ENCODE data around the gene METTL22. TPM values are rescaled to one million over a fixed set of nuclear protein-coding genes. Genes with fewer than 3 reads are reported as not detected.

The METTL22 gene
- total and polyA plus RNA-seq, 4 donors, result 39.6 to 49.7 (median 42.2) TPM

DNA sequence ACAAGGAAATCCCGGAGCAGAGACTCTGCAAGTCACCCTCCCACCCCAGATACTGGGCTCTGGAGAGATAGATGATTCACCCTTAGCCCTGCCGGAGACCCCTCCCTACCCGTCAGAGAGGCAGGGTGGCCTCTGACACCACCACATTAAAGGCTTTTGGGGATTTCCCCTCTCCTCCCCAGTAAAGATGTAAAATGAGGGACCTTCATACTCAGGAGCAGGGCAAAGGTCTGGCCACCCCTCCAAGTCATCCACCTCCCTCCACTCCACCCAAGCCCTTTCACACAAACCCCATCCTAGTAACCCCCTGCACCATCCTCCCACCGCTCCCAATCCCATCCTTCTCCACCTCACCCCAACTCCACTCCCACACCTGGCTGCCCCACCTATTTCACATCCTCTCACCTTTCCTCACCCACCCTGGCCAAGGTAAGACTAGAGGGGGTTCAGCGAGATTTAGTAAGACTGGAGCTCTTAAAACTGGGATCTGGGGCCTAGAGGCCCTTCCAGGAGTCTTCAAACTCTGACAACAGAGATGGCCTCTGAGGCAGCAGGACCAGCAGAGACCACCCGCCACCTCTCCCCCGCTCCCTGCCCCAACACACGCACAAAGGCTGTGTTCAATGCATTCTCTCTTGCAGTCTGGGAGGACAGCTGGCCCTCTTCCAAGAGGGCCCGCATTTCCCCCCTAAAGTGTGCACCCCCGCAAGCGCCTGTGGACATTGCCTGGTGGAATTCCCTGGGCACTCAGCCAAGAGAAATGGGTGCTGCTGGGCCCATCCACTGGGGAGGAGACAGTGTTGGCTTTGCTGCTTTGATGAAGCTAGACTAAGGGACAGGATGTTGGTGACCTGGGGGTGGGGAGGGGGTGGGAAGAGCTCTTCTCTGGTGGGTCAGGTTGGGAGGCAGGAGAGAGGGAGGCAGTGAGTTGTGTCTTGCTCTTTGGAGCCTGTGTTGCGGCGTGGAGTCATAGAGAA is 54.0 kb downstream of the METTL22 start:
- WGBS, 2 donors, result 63 to 70% methylated on average over 13 of the region's 13 CpGs
- H3K4me1 ChIP-seq (ENCODE audit: control insufficient read depth in 1 of 2, insufficient read depth in 2 of 2, low read length in 2 of 2), result no peaks in the 10 kb centered on the region
- H3K27me3 ChIP-seq (ENCODE audit: control insufficient read depth in 1 of 2, insufficient read depth in 2 of 2, low read length in 1 of 2), result no peaks in the 10 kb centered on the region
- H3K9me3 ChIP-seq (ENCODE audit: control insufficient read depth, low read length), result no peaks in the 10 kb centered on the region
- H3K36me3 ChIP-seq (ENCODE audit: control insufficient read depth in 1 of 2, insufficient read depth in 2 of 2, low read length in 1 of 2), result no peaks in the 10 kb centered on the region
- ATAC-seq (ENCODE audit: low FRiP score) (no peak), DNase-seq (no peak)
- intact Hi-C loops (cut with DNase I), result loop anchor here (2.0 to 10.0 kb wide), 2 partner anchors 55 to 119 kb away; partner anchors contain the start of genes METTL22 (in 1 of the 2), PMM2 (in 1 of the 2) and TMEM186 (in 1 of the 2)
- H3K4me3 ChIP-seq (ENCODE audit: low read length in 2 of 2), result peak overlapping the region in 1 of 2 donors; percentile 76
- H3K27ac ChIP-seq (ENCODE audit: low read depth in 1 of 2, low read length in 2 of 2), result no peak overlapping the region

DNA sequence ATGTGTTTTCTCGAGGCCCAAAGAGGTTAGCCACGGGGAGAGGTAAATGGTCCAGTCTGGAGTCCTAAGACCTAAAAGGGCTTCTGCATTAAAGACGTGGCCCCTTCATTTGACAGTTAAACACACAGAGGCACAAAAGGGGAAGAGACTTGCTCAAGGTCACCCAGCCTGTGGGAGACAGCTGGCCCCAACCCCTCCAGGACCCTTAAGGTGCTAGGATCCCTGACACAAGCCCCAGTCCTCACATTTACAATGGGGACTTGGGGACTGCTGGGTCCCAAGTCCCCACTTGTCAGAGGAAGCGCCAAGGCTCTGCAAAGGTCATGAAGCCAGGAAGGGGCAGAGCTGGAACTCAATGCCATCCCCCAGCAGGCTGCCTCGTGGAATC is 54.7 kb downstream of the METTL22 start:
- intact Hi-C loops (cut with DNase I), result loop anchor here in 1 of 2 donors (10.0 kb wide), 1 partner anchor 119 kb away; the partner anchor contains the start of genes PMM2 and TMEM186
- no peak for DNase-seq
- ATAC-seq (ENCODE audit: low FRiP score), result no peak
- no peaks in the 10 kb centered on the region for H3K27me3 ChIP-seq (ENCODE audit: control insufficient read depth in 1 of 2, insufficient read depth in 2 of 2, low read length in 1 of 2)
- H3K27ac ChIP-seq (ENCODE audit: low read depth in 1 of 2, low read length in 2 of 2), result no peak overlapping the region
- no peak overlapping the region for H3K4me3 ChIP-seq (ENCODE audit: low read length in 2 of 2)
- H3K36me3 ChIP-seq (ENCODE audit: control insufficient read depth in 1 of 2, insufficient read depth in 2 of 2, low read length in 1 of 2), result no peaks in the 10 kb centered on the region
- WGBS, 2 donors, result 80 to 83% methylated on average over 5 of the region's 5 CpGs
- H3K4me1 ChIP-seq (ENCODE audit: control insufficient read depth in 1 of 2, insufficient read depth in 2 of 2, low read length in 2 of 2), result no peaks in the 10 kb centered on the region
- no peaks in the 10 kb centered on the region for H3K9me3 ChIP-seq (ENCODE audit: control insufficient read depth, low read length)

DNA sequence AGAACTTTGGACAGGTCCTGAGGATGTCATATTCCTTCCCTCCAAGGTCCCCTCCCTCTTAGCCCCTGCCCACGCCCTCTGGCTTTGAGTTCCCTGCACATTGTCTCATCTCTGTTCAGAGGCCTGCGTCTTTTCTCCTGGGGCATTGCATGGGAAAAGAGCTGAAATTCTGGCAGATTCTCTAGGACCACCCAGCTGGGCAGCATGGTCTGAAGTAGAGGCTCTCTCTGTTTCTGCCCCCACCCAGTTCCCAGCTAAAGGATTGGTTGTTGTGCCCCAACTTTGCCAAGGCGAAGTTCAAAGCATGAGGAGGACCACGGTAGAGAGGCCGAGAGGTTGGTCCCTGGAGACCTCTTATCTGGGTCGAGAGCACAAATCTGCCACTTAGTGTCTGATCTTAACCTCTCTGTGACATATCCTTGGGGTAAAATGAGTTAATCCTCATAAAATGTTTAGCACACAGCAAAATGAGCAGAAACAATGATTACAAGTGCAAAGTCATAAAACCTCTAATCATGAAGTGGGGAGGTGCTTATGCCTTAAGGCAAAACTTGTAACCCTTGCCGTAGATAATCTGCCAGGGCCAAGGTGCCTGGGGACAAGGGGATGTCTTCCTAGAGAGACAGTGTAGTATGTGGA is 55.4 kb downstream of the METTL22 start:
- no peak overlapping the region for H3K27ac ChIP-seq (ENCODE audit: low read depth in 1 of 2, low read length in 2 of 2)
- no peaks in the 10 kb centered on the region for H3K36me3 ChIP-seq (ENCODE audit: control insufficient read depth in 1 of 2, insufficient read depth in 2 of 2, low read length in 1 of 2)
- intact Hi-C loops (cut with DNase I), result loop anchor here in 1 of 2 donors (10.0 kb wide), 1 partner anchor 118 kb away; the partner anchor contains the start of genes PMM2 and TMEM186
- no peak for ATAC-seq (ENCODE audit: low FRiP score)
- no peak overlapping the region for H3K4me3 ChIP-seq (ENCODE audit: low read length in 2 of 2)
- no peaks in the 10 kb centered on the region for H3K4me1 ChIP-seq (ENCODE audit: control insufficient read depth in 1 of 2, insufficient read depth in 2 of 2, low read length in 2 of 2)
- 88 to 89% methylated on average over 7 of the region's 7 CpGs for WGBS, 2 donors
- no peak for DNase-seq
- H3K27me3 ChIP-seq (ENCODE audit: control insufficient read depth in 1 of 2, insufficient read depth in 2 of 2, low read length in 1 of 2), result no peaks in the 10 kb centered on the region
- no peaks in the 10 kb centered on the region for H3K9me3 ChIP-seq (ENCODE audit: control insufficient read depth, low read length)

DNA sequence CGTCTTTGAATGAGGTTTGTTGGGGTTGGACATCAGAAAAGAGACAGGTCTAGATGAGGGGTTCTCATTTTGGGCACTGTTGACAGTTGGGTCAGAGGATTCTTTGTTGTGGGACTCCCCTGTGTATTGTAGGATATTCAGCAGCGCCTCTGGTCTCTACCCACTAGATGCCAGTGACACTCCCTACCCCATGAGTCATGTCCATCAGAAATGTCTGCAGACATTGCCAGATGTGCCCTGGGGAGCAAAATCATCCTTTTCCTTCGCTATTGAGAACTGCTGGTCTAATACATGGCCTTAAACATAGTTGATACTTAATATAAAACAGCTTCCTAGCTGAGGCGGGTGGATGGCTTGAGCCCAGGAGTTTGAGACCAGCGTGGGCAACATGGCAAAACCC is 56.0 kb downstream of the METTL22 start:
- no peak for DNase-seq
- H3K27me3 ChIP-seq (ENCODE audit: control insufficient read depth in 1 of 2, insufficient read depth in 2 of 2, low read length in 1 of 2), result no peaks in the 10 kb centered on the region
- H3K4me3 ChIP-seq (ENCODE audit: low read length in 2 of 2), result no peak overlapping the region
- WGBS, 2 donors, result 90 to 93% methylated on average over 5 of the region's 5 CpGs
- no peak overlapping the region for H3K27ac ChIP-seq (ENCODE audit: low read depth in 1 of 2, low read length in 2 of 2)
- no peaks in the 10 kb centered on the region for H3K9me3 ChIP-seq (ENCODE audit: control insufficient read depth, low read length)
- no peaks in the 10 kb centered on the region for H3K36me3 ChIP-seq (ENCODE audit: control insufficient read depth in 1 of 2, insufficient read depth in 2 of 2, low read length in 1 of 2)
- no peak for ATAC-seq (ENCODE audit: low FRiP score)
- no peaks in the 10 kb centered on the region for H3K4me1 ChIP-seq (ENCODE audit: control insufficient read depth in 1 of 2, insufficient read depth in 2 of 2, low read length in 2 of 2)
- intact Hi-C loops (cut with DNase I), result loop anchor here in 1 of 2 donors (10.0 kb wide), 1 partner anchor 117 kb away; the partner anchor contains the start of genes PMM2 and TMEM186

DNA sequence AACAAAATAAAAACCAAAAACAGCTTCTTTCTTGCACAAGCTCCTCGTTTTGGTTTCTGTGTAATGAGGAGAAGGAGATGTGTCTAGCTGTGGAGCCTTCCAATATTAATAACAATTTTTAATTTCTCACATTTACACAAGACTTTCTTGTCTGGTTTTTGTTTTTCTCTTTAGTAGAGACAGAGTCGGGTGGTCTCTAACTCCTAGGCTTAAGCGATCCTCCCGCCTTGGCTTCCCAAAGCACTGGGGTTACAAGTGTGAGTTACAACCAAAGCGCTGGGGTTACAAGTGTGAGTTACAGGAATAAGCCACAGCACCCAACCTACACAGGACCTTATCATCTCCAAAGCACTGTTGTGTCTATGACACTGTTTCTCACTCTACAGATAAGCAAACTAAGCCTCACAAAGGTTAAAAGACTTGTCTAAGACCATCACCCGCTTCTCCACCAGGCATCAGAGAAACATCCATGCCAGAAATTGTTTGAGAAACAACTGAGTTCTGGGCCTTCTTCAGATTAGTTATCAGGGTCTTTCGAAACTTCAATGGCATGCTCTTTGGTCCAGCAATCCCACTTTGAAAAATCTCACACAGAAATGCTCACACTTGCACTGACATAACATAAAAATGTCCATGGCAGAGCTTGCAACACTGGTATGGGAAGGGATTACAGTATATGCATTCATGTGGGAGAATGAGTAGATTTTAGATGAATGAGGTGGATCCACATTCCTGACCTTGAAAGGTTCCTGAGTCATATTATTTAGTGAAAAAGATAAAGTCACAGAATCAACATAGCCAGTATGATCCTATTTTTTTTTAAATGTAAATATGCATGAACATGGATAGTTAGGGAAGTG is 56.8 kb downstream of the METTL22 start:
- ATAC-seq (ENCODE audit: low FRiP score), result no peak
- Histone ChIP-seq H3K4me1 (ENCODE audit: control insufficient read depth in 1 of 2, insufficient read depth in 2 of 2, low read length in 2 of 2) (no peaks in the 10 kb centered on the region), H3K4me3 (ENCODE audit: low read length in 2 of 2) (no peak overlapping the region), H3K27me3 (ENCODE audit: control insufficient read depth in 1 of 2, insufficient read depth in 2 of 2, low read length in 1 of 2) (no peaks in the 10 kb centered on the region), H3K36me3 (ENCODE audit: control insufficient read depth in 1 of 2, insufficient read depth in 2 of 2, low read length in 1 of 2) (no peaks in the 10 kb centered on the region), H3K27ac (ENCODE audit: low read depth in 1 of 2, low read length in 2 of 2) (no peak overlapping the region), H3K9me3 (ENCODE audit: control insufficient read depth, low read length) (no peaks in the 10 kb centered on the region)
- DNase-seq, result no peak
- 91% methylated on average over 7 of the region's 7 CpGs for WGBS, 2 donors
- intact Hi-C loops (cut with DNase I), result loop anchor here in 1 of 2 donors (10.0 kb wide), 1 partner anchor 117 kb away; the partner anchor contains the start of genes PMM2 and TMEM186

DNA sequence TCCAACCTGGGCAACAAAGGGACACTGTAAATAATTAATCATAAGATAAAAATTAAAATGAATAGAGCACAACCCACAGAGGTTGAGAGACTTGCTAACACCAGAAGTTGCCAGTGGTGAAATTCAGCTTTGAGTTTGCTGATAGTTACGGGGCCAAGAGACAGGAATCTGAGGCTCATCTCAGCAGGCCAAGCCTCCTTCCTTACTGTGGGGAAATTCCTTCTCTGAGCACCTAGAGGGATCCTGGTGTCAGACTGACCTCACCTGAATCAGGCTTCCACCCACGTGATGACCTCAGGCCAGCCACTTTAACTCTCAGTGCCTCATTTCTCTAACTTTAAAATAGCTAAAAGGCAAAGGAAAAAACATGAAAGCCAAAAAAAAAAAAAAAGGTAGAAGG is 57.7 kb downstream of the METTL22 start:
- Histone ChIP-seq H3K9me3 (ENCODE audit: control insufficient read depth, low read length) (no peaks in the 10 kb centered on the region), H3K27me3 (ENCODE audit: control insufficient read depth in 1 of 2, insufficient read depth in 2 of 2, low read length in 1 of 2) (no peaks in the 10 kb centered on the region), H3K4me3 (ENCODE audit: low read length in 2 of 2) (no peak overlapping the region), H3K4me1 (ENCODE audit: control insufficient read depth in 1 of 2, insufficient read depth in 2 of 2, low read length in 2 of 2) (no peaks in the 10 kb centered on the region), H3K27ac (ENCODE audit: low read depth in 1 of 2, low read length in 2 of 2) (no peak overlapping the region), H3K36me3 (ENCODE audit: control insufficient read depth in 1 of 2, insufficient read depth in 2 of 2, low read length in 1 of 2) (no peaks in the 10 kb centered on the region)
- ATAC-seq (ENCODE audit: low FRiP score) (no peak), DNase-seq (no peak)
- 88 to 93% methylated on average over 2 of the region's 2 CpGs for WGBS, 2 donors
- intact Hi-C loops (cut with DNase I), result loop anchor here in 1 of 2 donors (10.0 kb wide), 1 partner anchor 116 kb away; the partner anchor contains the start of genes PMM2 and TMEM186

DNA sequence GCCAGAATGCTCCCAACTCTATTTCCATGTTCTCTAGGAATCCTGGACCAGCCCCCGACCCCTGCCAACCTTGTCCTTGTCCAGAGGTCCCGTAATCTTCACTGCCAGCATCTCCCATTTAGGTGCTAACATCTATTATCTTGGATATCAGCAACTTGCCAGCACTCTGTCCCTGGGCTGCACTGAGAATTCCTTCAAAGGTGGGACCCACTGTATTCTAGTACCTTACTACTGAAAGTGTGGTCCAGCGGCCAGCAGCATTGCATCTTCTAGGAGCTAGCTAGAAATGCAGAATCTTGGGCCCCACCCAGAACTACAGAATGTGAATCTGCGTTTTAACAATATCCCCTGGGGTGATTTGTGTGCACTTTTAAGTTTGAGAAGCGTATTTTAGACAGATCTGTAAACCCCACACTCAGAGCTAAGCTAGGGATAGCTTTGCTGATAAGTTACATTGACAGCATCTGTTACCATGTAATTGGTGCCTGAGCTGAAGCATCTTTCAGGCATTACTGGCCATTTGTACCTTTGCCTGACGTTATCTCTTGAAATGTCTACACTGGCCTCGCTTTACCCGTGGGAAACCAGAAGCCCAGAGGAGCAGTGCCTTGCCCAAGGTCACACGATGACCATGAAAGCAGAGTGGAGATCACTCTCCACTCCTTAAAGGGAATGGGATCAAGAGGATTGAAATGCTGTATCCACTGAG is 61.2 kb downstream of the METTL22 start:
- Histone ChIP-seq H3K9me3 (ENCODE audit: control insufficient read depth, low read length) (no peaks in the 10 kb centered on the region), H3K4me3 (ENCODE audit: low read length in 2 of 2) (no peak overlapping the region), H3K27ac (ENCODE audit: low read depth in 1 of 2, low read length in 2 of 2) (no peak overlapping the region), H3K4me1 (ENCODE audit: control insufficient read depth in 1 of 2, insufficient read depth in 2 of 2, low read length in 2 of 2) (no peaks in the 10 kb centered on the region), H3K36me3 (ENCODE audit: control insufficient read depth in 1 of 2, insufficient read depth in 2 of 2, low read length in 1 of 2) (no peaks in the 10 kb centered on the region), H3K27me3 (ENCODE audit: control insufficient read depth in 1 of 2, insufficient read depth in 2 of 2, low read length in 1 of 2) (no peaks in the 10 kb centered on the region)
- no peak for ATAC-seq (ENCODE audit: low FRiP score)
- DNase-seq, result no peak
- intact Hi-C loops (cut with DNase I), result no loop called here
- WGBS, 2 donors, result 82 to 86% methylated on average over 9 of the region's 9 CpGs

Data from aorta (tissue), 5 donors.